Left lobe of liver (tissue), 2 donors: ENCODE measurements around the gene TMEM72. TPM values are rescaled to one million over a fixed set of nuclear protein-coding genes. Genes with fewer than 3 reads are reported as not detected.

Experiments
- ATAC-seq: fragments of 200-7000 bp; cut with Tn5 transposase; one replicate; pipeline ENCODE4 v1.9.1; 2020; ENCODE audit warnings: mild to moderate bottlenecking, moderate library complexity
- DNase-seq: peaks from one replicate; pipeline ENCODE4 v3.0.0-alpha.2; 2020; ENCODE audit warnings: low spot score
- total RNA-seq: library from RNA; stranded (reverse); gene quantifications from one replicate; pipeline ENCODE4 v1.2.1, GENCODE V29; 2021
- donor health status: DM: no; HTN: no; CAD: no; lungs with moderate emphysema.
- donor health status: DM: no; HTN: yes; CAD: no.

TMEM72 gene
- total RNA-seq, 1 donor from 2014 or later: not detected

GRCh38 chr10:44916429-44916828 is 5.3 kb downstream of the TMEM72 start:
- DNase-seq: no peak

GRCh38 chr10:44917848-44918247 is 6.7 kb downstream of the TMEM72 start:
- ATAC-seq (no peak), DNase-seq (no peak)

More at GRCh38 chr10:44916429-44916828, 5.3 kb downstream of the TMEM72 start:
- ATAC-seq: no peak

- no peak for ATAC-seq
- DNase-seq: peak; percentile 18
Observed at GRCh38 chr10:44920252-44920651, 9.1 kb downstream of the TMEM72 start.

GRCh38 chr10:44921061-44921460 is 9.9 kb downstream of the TMEM72 start:
- DNase-seq (peak; percentile 22), ATAC-seq (no peak)

GRCh38 chr10:44921506-44921905 is 10.4 kb downstream of the TMEM72 start:
- ATAC-seq (no peak), DNase-seq (peak; percentile 26)

GRCh38 chr10:44922021-44922420 is 10.9 kb downstream of the TMEM72 start:
- DNase-seq (peak; percentile 16), ATAC-seq (no peak)

GRCh38 chr10:44922796-44923545 is 11.8 kb downstream of the TMEM72 start:
- ATAC-seq: no peak
- no peak for DNase-seq

GRCh38 chr10:44923611-44924010 is 12.5 kb downstream of the TMEM72 start:
- DNase-seq: peak; percentile 32
- no peak for ATAC-seq

GRCh38 chr10:44924261-44925040 is 13.3 kb downstream of the TMEM72 start:
- ATAC-seq (no peak), DNase-seq (peak; percentile 28)

GRCh38 chr10:44925224-44925623 is 14.1 kb downstream of the TMEM72 start:
- no peak for ATAC-seq
- peak; percentile 24 for DNase-seq

- no peak for ATAC-seq
- DNase-seq: peak; percentile 35
Observed at GRCh38 chr10:44925811-44926750, 14.9 kb downstream of the TMEM72 start.

GRCh38 chr10:44926751-44927351 is 15.7 kb downstream of the TMEM72 start:
- ATAC-seq (no peak), DNase-seq (no peak)

- peak; percentile 85 for ATAC-seq
- peak; percentile 64 for DNase-seq
Observed at GRCh38 chr10:44927352-44927751, 16.2 kb downstream of the TMEM72 start.

GRCh38 chr10:44928462-44928861 is 17.3 kb downstream of the TMEM72 start:
- no peak for ATAC-seq
- no peak for DNase-seq

- no peak for ATAC-seq
- peak; percentile 43 for DNase-seq
Observed at GRCh38 chr10:44929356-44930255, 18.5 kb downstream of the TMEM72 start.

- peak; percentile 23 for DNase-seq
- ATAC-seq: no peak
Observed at GRCh38 chr10:44930904-44931620, 19.9 kb downstream of the TMEM72 start.

GRCh38 chr10:44931621-44932516 is 20.7 kb downstream of the TMEM72 start:
- DNase-seq (peak; percentile 44), ATAC-seq (no peak)
